IMR-90 (cell line): ENCODE data around the gene KIF20A.

Experiments
- BHLHE40 ChIP-seq: fragments of 150-350 bp; IDR thresholded peaks from 2 replicates; pipeline ENCODE4 v1.6.1; 2016; ENCODE audit warnings: mild to moderate bottlenecking, low read depth, low read length
- CEBPB ChIP-seq: IDR thresholded peaks from 2 replicates; pipeline ENCODE4 v1.6.1; 2012; ENCODE audit warnings: low read depth, low read length, improper control_type of control experiment
- CTCF ChIP-seq: conservative IDR thresholded peaks from 2 replicates; pipeline ENCODE4 v1.5.1; 2012; ENCODE audit warnings: mild to moderate bottlenecking, low read depth, low read length, improper control_type of control experiment
- MAFK ChIP-seq: IDR thresholded peaks from 2 replicates; pipeline ENCODE4 v1.6.1; 2012; ENCODE audit warnings: low read depth, low read length, improper control_type of control experiment
- MAZ ChIP-seq: IDR thresholded peaks from 2 replicates; pipeline ENCODE4 v1.6.1; 2012; ENCODE audit warnings: low read depth, mild to moderate bottlenecking, low read length, improper control_type of control experiment, moderate library complexity, borderline replicate concordance
- POLR2A ChIP-seq: IDR thresholded peaks from 2 replicates; pipeline ENCODE4 v1.6.1; 2012; ENCODE audit warnings: mild to moderate bottlenecking, low read depth, low read length
- RAD21 ChIP-seq: IDR thresholded peaks from 2 replicates; pipeline ENCODE4 v1.6.1; 2012; ENCODE audit warnings: low read length, improper control_type of control experiment
- SMC3 ChIP-seq: fragments of 150-350 bp; IDR thresholded peaks from 2 replicates; pipeline ENCODE4 v1.6.1; 2016; ENCODE audit warnings: low read depth, mild to moderate bottlenecking, antibody characterized with exemption, low read length, moderate library complexity
- USF2 ChIP-seq: fragments of 150-350 bp; IDR thresholded peaks from 2 replicates; pipeline ENCODE4 v1.6.1; 2017; ENCODE audit warnings: mild to moderate bottlenecking, antibody characterized with exemption, low read length, low read depth

DNA sequence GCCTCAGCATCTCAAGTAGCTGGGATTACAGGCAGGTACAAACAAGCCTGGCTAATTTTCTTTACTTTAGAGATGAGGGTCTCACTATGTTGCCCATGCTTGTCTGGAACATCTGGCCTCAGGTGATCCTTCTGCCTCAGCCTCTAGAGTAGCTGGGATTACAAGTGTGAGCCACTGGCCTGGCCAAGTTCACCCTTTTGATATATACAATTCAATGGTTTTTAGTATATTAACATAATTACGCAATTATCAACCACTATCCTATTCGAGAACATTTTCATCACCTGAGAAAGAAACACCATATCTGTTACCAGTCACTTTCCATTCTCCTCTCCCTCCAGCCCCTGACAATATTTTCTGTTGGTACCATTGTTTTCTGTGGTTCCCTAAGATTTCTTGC is 37.9 kb downstream of the KIF20A start:
- TF ChIP-seq SMC3 (no peak), CTCF (no peak), BHLHE40 (no peak), POLR2A (no peak), MAFK (no peak), CEBPB (peak; percentile 70), USF2 (no peak), RAD21 (no peak), MAZ (no peak)
